NCI-H460 (cell line): ENCODE measurements around the gene TTYH3. TPM values are rescaled to one million over a fixed set of nuclear protein-coding genes. Genes with fewer than 3 reads are reported as not detected.
"Not testable (repeated sequence)": the region's sequence is repeated elsewhere in the genome, so short reads cannot be mapped to it uniquely, and the experiment has no call there.

Source experiments
- DNase-seq: peaks from one replicate; pipeline ENCODE4 v3.0.0-alpha.2; 2016; ENCODE audit warnings: low read depth; ENCODE audit errors: extremely low read depth
- polyA plus RNA-seq: library from polyadenylated mRNA; depleted of rRNA; stranded (reverse); fragments of >200 nt; gene quantifications from 2 replicates; pipeline ENCODE4 v1.2.3, GENCODE V29; 2014; cell fraction: nucleus; rRNA removed
- total RNA-seq: library from RNA; depleted of rRNA; stranded (reverse); fragments of >200 nt; shearing (Covaris generic); gene quantifications from 2 replicates; pipeline ENCODE4 v1.2.3, GENCODE V29; 2014; rRNA removed

TTYH3 gene, protein sequence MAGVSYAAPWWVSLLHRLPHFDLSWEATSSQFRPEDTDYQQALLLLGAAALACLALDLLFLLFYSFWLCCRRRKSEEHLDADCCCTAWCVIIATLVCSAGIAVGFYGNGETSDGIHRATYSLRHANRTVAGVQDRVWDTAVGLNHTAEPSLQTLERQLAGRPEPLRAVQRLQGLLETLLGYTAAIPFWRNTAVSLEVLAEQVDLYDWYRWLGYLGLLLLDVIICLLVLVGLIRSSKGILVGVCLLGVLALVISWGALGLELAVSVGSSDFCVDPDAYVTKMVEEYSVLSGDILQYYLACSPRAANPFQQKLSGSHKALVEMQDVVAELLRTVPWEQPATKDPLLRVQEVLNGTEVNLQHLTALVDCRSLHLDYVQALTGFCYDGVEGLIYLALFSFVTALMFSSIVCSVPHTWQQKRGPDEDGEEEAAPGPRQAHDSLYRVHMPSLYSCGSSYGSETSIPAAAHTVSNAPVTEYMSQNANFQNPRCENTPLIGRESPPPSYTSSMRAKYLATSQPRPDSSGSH
- 6.0 and 8.1 TPM in 2 replicates for total RNA-seq
- polyA plus RNA-seq, result 5.9 and 6.6 TPM in 2 replicates

- no peak for DNase-seq
Measured at GRCh38 chr7:2631946-2632732, at the start of gene TTYH3. TSS of gene TTYH3 (plus strand) at chr7:2631986. CDS start at chr7:2632156, 170 bp downstream.

DNA sequence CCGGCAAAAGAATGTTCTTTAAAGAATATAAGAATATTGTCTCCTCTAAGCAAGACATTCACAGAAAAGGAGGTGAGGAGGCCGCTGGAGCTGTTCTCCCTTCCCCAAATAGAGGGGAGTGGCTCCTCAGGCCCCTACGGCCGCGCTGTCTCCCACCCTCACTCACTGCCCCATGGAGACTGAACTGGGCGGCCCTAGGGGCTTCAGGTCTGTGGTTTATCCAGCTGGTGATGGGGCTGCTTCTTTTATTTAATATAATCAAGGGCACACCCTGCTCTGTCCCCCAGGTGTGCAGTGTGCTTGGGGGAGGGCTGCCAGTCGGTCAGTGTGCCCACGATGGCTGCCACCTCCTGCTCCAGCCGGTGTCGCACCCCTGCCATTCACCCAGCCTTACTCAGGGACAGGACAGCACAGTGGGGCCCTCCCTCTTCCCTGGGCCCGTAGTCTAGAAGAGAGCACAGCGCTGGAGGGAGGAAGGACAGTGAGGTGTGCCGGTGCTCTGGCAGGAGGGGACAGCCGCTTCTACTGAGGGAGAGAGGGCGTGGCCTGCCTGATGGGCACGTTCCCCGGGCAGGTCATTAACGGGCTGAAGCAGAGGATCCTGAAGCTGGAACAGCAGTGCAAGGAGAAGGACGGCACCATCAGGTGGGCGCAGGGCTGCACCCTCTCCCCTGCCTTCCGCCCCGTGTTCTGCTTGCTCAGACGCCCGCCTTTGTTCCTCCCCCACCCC is 49.6 kb upstream of the TTYH3 start:
- DNase-seq, result no peak

- no peak for DNase-seq
Measured at GRCh38 chr7:2583798-2584580, 47.8 kb upstream of the TTYH3 start.

- DNase-seq, result no peak
Measured at GRCh38 chr7:2585446-2585845, 46.3 kb upstream of the TTYH3 start.

DNA sequence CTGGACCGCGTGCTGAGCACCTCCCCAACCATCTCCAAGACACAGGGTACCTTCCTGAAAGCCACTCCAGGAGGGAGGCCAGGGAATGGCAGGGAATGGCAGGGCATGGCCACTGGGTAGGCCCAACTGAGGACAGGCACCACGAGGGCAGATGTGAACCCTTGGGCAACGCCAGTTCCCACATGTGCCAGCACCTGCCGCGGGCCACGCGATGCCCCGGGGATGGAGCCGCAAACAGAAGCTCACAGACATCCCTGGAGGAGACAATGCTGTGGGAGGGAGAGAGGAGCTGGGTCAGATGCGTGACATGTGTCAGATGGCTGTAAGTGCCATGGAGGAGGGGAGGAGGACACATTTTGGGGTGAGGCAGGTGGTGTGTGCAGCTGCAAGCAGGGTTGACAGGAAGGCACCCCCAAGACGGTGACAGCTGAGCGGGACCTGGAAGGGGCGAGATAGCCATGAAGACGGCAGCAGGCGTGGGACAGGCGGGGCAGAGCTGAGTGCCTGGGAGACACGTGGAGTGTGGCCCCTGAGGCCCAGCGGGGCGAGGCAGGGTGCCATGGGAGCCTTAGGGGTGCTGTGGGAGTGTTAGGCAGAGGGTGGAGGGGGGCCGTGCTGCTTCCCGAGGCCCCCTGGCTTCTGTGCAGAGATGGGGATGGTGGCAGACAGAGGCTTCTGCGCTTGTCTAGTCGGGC is 45.3 kb upstream of the TTYH3 start:
- DNase-seq, result no peak

- no peak for DNase-seq
Measured at GRCh38 chr7:2587134-2587533, 44.7 kb upstream of the TTYH3 start.

- no peak for DNase-seq
Measured at GRCh38 chr7:2587778-2588177, 44.0 kb upstream of the TTYH3 start.

- no peak for DNase-seq
Measured at GRCh38 chr7:2589341-2589740, 42.4 kb upstream of the TTYH3 start.

GRCh38 chr7:2589941-2590340 is 41.8 kb upstream of the TTYH3 start:
- DNase-seq, result not testable (repeated sequence)

- no peak for DNase-seq
Measured at GRCh38 chr7:2592375-2592865, 39.4 kb upstream of the TTYH3 start.

DNA sequence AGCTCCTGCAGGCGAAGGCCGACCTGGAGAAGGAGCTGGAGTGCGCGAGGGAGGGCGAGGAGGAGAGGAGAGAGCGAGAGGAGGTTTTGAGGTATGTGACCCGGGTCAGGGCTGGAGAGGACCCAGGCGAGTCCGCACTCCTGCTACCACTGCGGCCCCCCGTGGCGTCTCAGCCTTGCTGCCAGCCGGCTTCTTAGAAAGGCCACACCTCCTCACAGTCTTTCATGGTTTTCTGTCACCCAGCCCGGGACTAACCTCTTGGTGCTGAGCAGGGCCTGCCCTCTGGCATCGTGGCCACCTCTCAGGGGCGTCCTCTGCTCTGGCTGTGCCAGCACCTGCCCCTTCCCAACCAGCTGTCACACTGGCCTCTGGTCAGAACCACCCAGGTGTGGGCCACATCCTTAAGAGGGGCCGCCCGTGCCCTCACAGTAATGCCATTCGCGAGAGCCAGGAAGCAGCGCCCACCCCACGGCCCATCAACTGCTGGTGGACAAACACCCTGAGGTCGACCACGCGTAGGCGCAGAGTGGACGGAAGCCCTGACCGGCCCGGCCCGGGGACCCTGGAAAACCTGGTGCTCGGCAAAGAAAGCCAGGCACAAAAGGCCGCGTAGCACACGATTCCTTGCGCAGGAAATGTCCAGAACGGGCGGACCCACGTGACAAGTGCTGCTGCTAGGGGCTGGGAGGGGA is 38.6 kb upstream of the TTYH3 start:
- no peak for DNase-seq

DNA sequence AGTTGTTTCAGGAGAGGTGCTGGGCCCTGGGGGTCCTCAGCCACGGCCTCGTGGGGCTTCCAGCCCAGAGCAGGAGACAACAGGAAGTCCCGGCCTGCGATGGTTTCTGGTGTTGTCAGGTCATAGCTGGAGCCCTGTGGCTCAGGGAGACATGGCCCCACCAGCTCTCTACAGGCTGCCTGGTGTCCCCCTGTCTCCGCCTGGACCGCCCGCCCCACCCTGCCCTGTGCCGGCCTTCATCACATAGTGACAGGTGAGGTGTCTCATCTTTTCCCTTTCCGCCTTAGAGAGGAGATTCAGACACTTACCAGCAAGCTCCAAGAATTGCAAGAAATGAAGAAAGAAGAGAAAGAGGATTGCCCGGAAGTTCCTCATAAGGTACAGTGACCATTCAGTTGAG is 37.2 kb upstream of the TTYH3 start:
- no peak for DNase-seq

- no peak for DNase-seq
Measured at GRCh38 chr7:2595258-2595860, 36.4 kb upstream of the TTYH3 start.

GRCh38 chr7:2596464-2597272 is 35.1 kb upstream of the TTYH3 start:
- DNase-seq, result no peak

DNA sequence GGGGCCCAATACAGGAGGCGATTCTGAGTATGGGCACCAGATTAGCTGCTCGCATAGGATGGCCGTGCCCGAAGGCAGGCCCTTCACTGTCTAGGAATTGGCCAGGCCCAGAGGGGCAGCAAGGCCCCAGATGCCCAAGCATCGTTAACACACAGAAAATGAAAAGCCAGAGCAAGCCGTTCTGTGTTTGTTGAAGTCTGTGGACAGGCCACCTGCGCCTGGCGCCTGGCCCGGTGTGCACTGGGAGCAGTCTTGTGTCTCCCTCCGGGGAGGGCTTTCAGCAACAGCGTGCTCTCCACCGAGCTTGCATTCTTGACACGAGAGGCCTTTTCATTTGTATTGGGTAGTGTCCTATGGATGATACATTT is 34.5 kb upstream of the TTYH3 start:
- no peak for DNase-seq

GRCh38 chr7:2598154-2598823 is 33.5 kb upstream of the TTYH3 start:
- no peak for DNase-seq

GRCh38 chr7:2601065-2601464 is 30.7 kb upstream of the TTYH3 start:
- no peak for DNase-seq
